H54 (cell line): ENCODE data around the gene RNF151.

Experiments
- DNase-seq: peaks from one replicate; pipeline ENCODE4 v3.0.0; 2011; ENCODE audit warnings: low spot score, mixed read lengths; ENCODE audit not compliant: insufficient read length
- FAIRE-seq: peaks from 3 replicates; lab custom pipeline; 2011; peaks lifted over from hg19 to GRCh38; lab: Jason Lieb, UNC
- POLR2A ChIP-seq: IDR thresholded peaks from 2 replicates; pipeline ENCODE4 v1.6.1; 2011; ENCODE audit warnings: low read depth, mild to moderate bottlenecking, low read length

The RNF151 gene

GRCh38 chr16:1991948-1992703 lies 25.5 kb downstream of the RNF151 start:
- no peak for DNase-seq
- no peak for TF ChIP-seq POLR2A
- FAIRE-seq, result no peak

DNA sequence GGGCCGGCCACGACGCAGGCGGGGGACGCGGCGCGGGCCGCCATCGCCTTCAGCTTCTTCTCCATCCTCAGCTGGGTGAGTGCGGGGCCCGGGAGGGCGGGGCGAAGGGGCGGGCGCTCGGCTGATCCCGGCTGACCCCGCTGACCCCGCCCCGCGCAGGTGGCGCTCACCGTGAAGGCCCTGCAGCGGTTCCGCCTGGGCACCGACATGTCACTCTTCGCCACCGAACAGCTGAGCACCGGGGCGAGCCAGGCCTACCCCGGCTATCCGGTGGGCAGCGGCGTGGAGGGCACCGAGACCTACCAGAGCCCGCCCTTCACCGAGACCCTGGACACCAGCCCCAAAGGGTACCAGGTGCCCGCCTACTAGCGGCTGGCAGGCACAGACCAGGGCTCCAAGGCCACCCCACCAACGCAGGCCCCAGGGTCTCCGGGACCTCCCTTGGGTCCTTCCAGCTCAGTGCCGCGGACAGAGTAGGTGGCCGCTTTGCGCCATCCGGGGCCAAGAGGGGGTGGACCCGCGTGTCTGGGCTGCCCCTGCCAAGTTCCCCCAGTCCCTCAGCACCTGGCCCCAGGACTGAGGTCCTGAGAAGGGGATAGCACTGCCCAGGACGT lies 26.2 kb downstream of the RNF151 start:
- DNase-seq, result no peak
- no peak for FAIRE-seq
- TF ChIP-seq POLR2A, result no peak

- no peak for TF ChIP-seq POLR2A
- peak; percentile 23 for FAIRE-seq
- no peak for DNase-seq
These were observed 27.1 kb downstream of the RNF151 start for GRCh38 chr16:1993731-1994131.

DNA sequence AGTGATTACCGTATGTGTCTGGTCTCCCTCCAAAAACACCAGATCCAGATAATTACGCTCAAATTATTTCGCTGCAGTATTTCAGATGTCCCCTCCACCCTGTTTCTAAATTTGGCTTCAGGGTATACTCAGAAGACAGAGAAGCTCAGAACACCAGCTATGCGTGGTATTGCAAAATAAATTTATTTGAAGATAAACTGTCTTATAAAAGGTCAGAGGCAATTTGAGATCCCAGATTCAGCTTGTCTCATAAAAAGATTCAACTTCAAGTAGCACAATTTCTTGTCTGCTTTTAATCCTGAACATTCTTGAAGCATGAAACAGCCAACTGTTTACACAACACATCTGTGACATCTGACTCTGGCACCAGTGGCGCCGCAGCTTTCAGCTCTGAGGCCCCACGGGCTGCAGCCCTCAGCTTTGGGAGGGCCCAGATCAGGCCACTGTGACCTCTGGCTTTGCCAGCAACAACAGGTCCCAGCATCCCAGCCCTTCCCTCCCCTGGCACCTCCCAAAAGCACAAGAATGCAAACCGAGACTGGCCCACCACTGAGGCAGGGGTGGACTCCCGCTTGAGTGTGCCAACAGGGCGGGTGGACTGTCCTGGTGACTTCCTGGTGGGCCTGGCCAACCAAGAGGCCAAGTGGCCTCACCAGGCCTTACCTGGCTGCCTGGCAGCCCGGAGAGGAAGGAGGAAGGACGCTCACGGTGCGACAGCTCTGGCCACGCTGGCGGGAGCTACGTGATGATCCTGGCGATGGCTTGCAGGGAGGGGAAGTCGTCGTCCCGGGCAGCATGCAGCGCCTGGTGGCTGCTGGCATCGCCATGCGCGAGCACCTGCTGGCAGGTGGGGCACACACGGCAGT lies 31.1 kb downstream of the RNF151 start:
- DNase-seq, result no peak
- no peak for TF ChIP-seq POLR2A
- FAIRE-seq, result no peak

- no peak for TF ChIP-seq POLR2A
- DNase-seq (no peak), FAIRE-seq (no peak)
These were observed 31.7 kb downstream of the RNF151 start for GRCh38 chr16:1998360-1998835.

GRCh38 chr16:1998852-1999801 lies 32.5 kb downstream of the RNF151 start:
- FAIRE-seq (no peak), DNase-seq (no peak)
- no peak for TF ChIP-seq POLR2A

- FAIRE-seq (no peak), DNase-seq (no peak)
- TF ChIP-seq POLR2A, result no peak
These were observed 33.3 kb downstream of the RNF151 start for GRCh38 chr16:1999866-2000514.

DNA sequence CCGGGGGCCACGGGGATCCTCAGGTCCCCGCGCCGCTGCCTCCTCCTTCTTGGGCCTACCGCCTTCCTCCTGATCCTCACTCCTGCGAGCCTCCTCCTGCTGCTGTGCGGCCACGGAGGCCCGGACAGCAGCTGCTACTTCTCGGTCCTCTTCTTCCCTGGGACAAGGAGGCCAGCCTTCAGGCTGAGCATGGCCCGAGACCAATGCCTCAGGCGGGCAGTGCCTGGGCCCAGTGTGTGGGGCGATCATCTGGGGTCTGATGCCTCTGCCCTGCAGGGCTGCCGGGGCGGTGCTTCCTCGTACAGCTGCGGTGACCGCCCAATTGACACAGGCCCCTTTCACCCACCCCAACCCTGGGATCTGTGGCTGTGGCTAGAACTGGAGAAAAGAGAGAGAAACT lies 34.4 kb downstream of the RNF151 start:
- no peak for FAIRE-seq

GRCh38 chr16:2001456-2002355 lies 35.0 kb downstream of the RNF151 start:
- no peak for TF ChIP-seq POLR2A
- no peak for FAIRE-seq
- DNase-seq, result no peak

More for the DNA sequence above, 34.4 kb downstream of the RNF151 start:
- no peak for DNase-seq
- no peak for TF ChIP-seq POLR2A

DNA sequence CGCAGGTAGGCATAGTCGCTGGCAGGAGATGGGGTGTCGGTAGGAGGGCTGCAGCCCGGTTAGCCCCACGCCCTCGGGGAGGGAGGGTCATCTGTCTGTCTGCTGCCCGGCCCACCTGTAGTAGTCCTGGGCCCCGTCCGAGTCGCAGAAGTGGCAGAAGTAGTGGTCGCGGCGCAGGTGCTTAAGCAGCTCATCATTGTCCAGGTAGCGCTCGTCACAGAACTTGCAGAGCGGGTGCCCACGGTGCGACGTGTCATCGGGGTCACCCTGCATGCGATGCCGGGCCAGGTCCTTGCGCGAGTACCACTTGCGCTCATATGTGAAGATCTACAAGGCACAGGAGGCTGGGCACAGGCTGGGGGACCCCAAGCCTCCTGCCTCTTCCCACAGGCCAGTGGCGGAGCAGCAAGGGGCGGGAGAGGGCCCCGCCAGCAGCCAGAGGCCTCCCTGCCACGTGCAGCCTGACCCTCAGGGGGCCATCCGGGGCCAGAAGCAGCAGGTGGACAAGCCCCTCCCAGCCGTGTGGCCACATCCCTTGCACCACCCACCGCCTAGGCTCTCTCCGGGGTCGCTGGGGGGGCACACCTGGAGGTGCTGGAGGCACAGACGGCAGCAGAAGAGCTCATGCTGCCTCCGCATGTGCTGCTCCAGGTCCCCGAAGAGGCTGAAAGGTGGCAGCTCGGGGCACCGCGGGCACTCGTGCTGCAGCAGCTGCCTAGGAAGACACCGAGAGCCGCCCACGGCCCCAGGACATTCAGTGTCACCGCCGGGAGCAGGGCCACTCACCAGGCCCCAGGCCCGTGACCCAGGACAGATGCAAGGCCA lies 36.0 kb downstream of the RNF151 start:
- FAIRE-seq, result no peak
- TF ChIP-seq POLR2A, result no peak
- DNase-seq, result no peak
